HG02970 (cell line): Measurements from ENCODE around the gene TUBB2A.
"Not testable (repeated sequence)": the region's sequence is repeated elsewhere in the genome, so short reads cannot be mapped to it uniquely, and the experiment has no call there.

Experiments used
- ATAC-seq: cut with Tn5 transposase; IDR thresholded peaks from one replicate; pipeline ENCODE4 v1.9.1; 2021; ENCODE audit warnings: mild to moderate bottlenecking, moderate library complexity, moderate number of reproducible peaks; ENCODE audit not compliant: unreplicated experiment, low FRiP score

The TUBB2A gene

GRCh38 chr6:3157131-3157933 is at the start of gene TUBB2A:
Gene TUBB2A, minus strand, starts transcription at chr6:3157544. Its CDS starts 81 bp downstream, at chr6:3157463.
- peak; percentile 75 for ATAC-seq

GRCh38 chr6:3206339-3207015 is 49.1 kb upstream of the TUBB2A start:
- ATAC-seq, result no peak

GRCh38 chr6:3205913-3206312 is 48.6 kb upstream of the TUBB2A start:
- no peak for ATAC-seq

- ATAC-seq, result no peak
These were observed 47.6 kb upstream of the TUBB2A start for GRCh38 chr6:3204921-3205320.

GRCh38 chr6:3202999-3203696 is 45.8 kb upstream of the TUBB2A start:
- no peak for ATAC-seq

- ATAC-seq, result no peak
These were observed 44.0 kb upstream of the TUBB2A start for GRCh38 chr6:3201388-3201787.

- ATAC-seq, result no peak
These were observed 43.3 kb upstream of the TUBB2A start for GRCh38 chr6:3200682-3201081.

- ATAC-seq, result no peak
These were observed 42.0 kb upstream of the TUBB2A start for GRCh38 chr6:3199382-3199781.

GRCh38 chr6:3197734-3198133 is 40.4 kb upstream of the TUBB2A start:
- ATAC-seq, result not testable (repeated sequence)

- no peak for ATAC-seq
These were observed 39.4 kb upstream of the TUBB2A start for GRCh38 chr6:3196770-3197169.

- no peak for ATAC-seq
These were observed 38.6 kb upstream of the TUBB2A start for GRCh38 chr6:3195695-3196497.

GRCh38 chr6:3195420-3195694 is 38.0 kb upstream of the TUBB2A start:
- no peak for ATAC-seq

GRCh38 chr6:3194535-3195419 is 37.4 kb upstream of the TUBB2A start:
- no peak for ATAC-seq

- ATAC-seq, result no peak
These were observed 35.9 kb upstream of the TUBB2A start for GRCh38 chr6:3193102-3193849.

- ATAC-seq, result no peak
These were observed 33.4 kb upstream of the TUBB2A start for GRCh38 chr6:3190779-3191178.

GRCh38 chr6:3190056-3190455 is 32.7 kb upstream of the TUBB2A start:
- ATAC-seq, result no peak

- not testable (repeated sequence) for ATAC-seq
These were observed 31.8 kb upstream of the TUBB2A start for GRCh38 chr6:3189192-3189591.

GRCh38 chr6:3188262-3188661 is 30.9 kb upstream of the TUBB2A start:
- no peak for ATAC-seq

- ATAC-seq, result no peak
These were observed 29.6 kb upstream of the TUBB2A start for GRCh38 chr6:3186974-3187382.
